Body of pancreas (tissue), 4 donors: ENCODE results near the gene COL5A1. TPM values are rescaled to one million over a fixed set of nuclear protein-coding genes. Genes with fewer than 3 reads are reported as not detected.

ENCODE experiments used
- ATAC-seq: fragments of 150-250 bp; one replicate; pipeline ENCODE4 v1.9.1; 2016
- DNase-seq, 4 donors: peaks; one replicate each; pipeline ENCODE4 v3.0.0-alpha.2; 2019
- H3K27ac ChIP-seq, 4 donors: fragments of 200-600 bp; sonication (generic); 1 replicate in 3 of 4; 2 replicates in 1 of 4; pipeline versions ENCODE4 v1.5.1 to v1.6.1; 2016 to 2019; ENCODE audit warnings: mild to moderate bottlenecking in 1 of 4, mixed read lengths in 1 of 4, moderate library complexity in 1 of 4
- H3K27me3 ChIP-seq, 2 donors: fragments of 200-600 bp; sonication (generic); one replicate each; pipeline ENCODE4 v1.6.0; 2016; ENCODE audit warnings: mild to moderate bottlenecking in 1 of 2
- H3K36me3 ChIP-seq, 2 donors: fragments of 200-600 bp; sonication (generic); replicated peaks in 1 of 2; 2 replicates each; pipeline ENCODE4 v1.5.1; 2016; ENCODE audit warnings: low read depth in 2 of 2; ENCODE audit not compliant: insufficient read depth in 1 of 2
- H3K4me1 ChIP-seq: fragments of 200-600 bp; sonication (generic); one replicate; pipeline ENCODE4 v1.6.0; 2016
- H3K4me3 ChIP-seq, 2 donors: fragments of 200-600 bp; sonication (generic); 1 replicate in 1 of 2; 2 replicates in 1 of 2; pipeline ENCODE4 v1.5.1; 2016 to 2019
- H3K9me3 ChIP-seq, 3 donors: fragments of 200-600 bp; sonication (generic); 1 replicate in 2 of 3; 2 replicates in 1 of 3; pipeline ENCODE4 v1.5.1; 2016
- CTCF ChIP-seq, 7 experiments: fragments of 450-650 bp in 4 of 7; fragments of 200-600 bp in 3 of 7; sonication (generic) in 3 of 7; IDR thresholded peaks; one replicate each; pipeline ENCODE4 v1.5.1; 2016 to 2019; ENCODE audit warnings: antibody characterized with exemption in 7 of 7
- POLR2A ChIP-seq, 3 donors: fragments of 450-650 bp; IDR thresholded peaks; one replicate each; pipeline ENCODE4 v1.6.1; 2016; ENCODE audit warnings: antibody characterized with exemption in 3 of 3, mild to moderate bottlenecking in 2 of 3
- WGBS, 2 donors: methylation state at CpG; one replicate each; pipeline ENCODE4 v1.1.5; 2017; 5-methylcytosine and 5-hydroxymethylcytosine counted together
- intact Hi-C: fragments of 100-400 bp; cut with DNase I; formaldehyde crosslinking; loops from one replicate; pipeline ENCODE4 v1.15.1; 2023
- total RNA-seq, 2 donors: library from RNA; depleted of rRNA; stranded (reverse); fragments of >200 nt; gene quantifications; one replicate each; pipeline ENCODE4 v1.1.0, GENCODE V29; 2016

Gene COL5A1
- total RNA-seq, 2 donors from 2014 or later, result 7.0 to 14.5 TPM

DNA sequence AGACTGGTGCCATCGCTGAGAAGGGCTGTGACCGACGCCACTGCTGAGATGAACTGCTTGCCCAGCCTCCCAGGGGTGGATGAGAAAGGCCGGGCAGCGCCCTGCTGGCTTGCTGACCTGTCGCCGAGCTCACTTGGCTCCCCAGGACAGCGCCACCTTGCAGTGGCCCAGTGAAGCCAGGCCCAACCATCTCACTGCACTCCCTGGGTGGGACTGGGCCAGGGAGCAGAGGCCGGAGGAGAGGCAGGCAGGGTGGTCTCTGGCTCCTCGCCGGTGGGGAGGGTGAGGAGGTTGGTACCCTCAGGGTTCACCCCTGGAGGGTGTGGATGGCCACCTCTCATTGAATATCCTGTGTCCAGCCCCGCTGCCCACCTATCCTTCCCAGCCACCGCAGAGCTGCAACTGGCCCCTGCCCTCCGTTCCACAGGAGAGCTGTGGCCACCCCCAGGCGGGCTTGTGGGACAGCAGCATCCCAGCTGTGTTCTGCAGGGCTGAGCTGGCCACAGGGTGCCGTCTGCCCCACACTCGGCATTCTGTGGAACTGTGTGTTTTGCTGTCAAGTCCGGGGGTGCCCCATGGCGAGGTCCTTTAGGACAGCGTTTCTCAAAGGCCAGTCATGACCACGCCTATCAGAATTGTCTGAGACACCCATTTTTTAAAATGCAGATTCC, 198.0 kb downstream of the COL5A1 start:
- TF ChIP-seq POLR2A (IDR thresholded peaks at IDR 0.05) (no peak), CTCF (IDR thresholded peaks at IDR 0.05) (no peak)
- no peak overlapping the region for H3K27ac ChIP-seq
- WGBS, 2 donors, result 55 to 73% methylated on average over 6 to 21 of the region's 21 CpGs
- H3K4me1 ChIP-seq, result no peaks in the 10 kb centered on the region
- DNase-seq, result no peak
- intact Hi-C loops, result no loop called here
- H3K36me3 ChIP-seq, result no peaks in the 10 kb centered on the region
- no peak for ATAC-seq
- H3K27me3 ChIP-seq, result no peaks in the 10 kb centered on the region
- H3K9me3 ChIP-seq, result no peaks in the 10 kb centered on the region
- no peak overlapping the region for H3K4me3 ChIP-seq

GRCh38 chr9:134840511-134840910, 198.9 kb downstream of the COL5A1 start:
- 51 to 75% methylated on average over 9 to 12 of the region's 12 CpGs for WGBS, 2 donors
- no peak for TF ChIP-seq CTCF (IDR thresholded peaks at IDR 0.05)
- TF ChIP-seq POLR2A (IDR thresholded peaks at IDR 0.05), result no peak
- Histone ChIP-seq H3K36me3 (no peaks in the 10 kb centered on the region), H3K27ac (no peak overlapping the region), H3K4me3 (no peak overlapping the region), H3K9me3 (no peaks in the 10 kb centered on the region), H3K27me3 (no peaks in the 10 kb centered on the region), H3K4me1 (no peaks in the 10 kb centered on the region)
- ATAC-seq (no peak), DNase-seq (no peak)
- intact Hi-C loops, result no loop called here

DNA sequence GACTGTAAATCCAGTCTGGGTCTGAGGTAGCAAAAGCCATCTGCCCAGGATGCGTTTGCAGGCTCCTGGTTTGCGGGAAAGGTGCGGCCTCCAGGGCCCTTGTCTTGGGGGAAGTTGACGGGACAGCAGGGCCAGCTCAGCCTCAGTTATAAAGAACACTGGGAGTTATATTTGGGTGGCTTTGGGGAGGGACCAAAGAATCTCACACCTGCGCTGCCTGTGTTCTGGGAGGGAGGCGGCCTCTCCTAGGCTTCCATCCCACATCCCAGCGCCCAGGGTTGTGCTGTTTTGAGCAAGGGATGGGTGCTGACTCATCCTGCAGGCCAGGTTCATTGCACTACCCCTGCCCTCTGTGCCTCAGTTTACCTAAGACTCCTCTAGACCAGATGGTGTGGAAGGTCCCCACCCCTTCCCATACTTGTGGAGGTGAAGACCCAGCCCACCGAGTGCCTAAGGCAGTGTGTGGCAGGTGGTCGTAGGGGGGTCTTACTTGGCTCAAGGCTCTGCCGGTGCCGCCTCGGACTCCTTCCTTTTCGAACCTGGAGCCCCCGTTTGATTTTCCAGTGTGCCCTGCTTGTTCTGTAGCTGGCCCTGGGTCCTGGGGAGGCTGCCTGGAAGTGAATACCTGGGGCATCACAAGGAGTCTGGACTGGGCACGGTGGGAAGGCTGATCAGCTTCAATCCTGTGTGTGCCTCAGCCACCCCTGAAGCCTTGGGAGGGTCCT, 199.7 kb downstream of the COL5A1 start:
- DNase-seq (no peak), ATAC-seq (no peak)
- Histone ChIP-seq H3K9me3 (no peaks in the 10 kb centered on the region), H3K27ac (no peak overlapping the region), H3K4me1 (no peaks in the 10 kb centered on the region), H3K27me3 (no peaks in the 10 kb centered on the region), H3K36me3 (no peaks in the 10 kb centered on the region), H3K4me3 (no peak overlapping the region)
- TF ChIP-seq POLR2A (IDR thresholded peaks at IDR 0.05), result no peak
- no peak for TF ChIP-seq CTCF (IDR thresholded peaks at IDR 0.05)
- WGBS, 2 donors, result 70 to 83% methylated on average over 8 to 15 of the region's 15 CpGs
- intact Hi-C loops, result no loop called here

DNA sequence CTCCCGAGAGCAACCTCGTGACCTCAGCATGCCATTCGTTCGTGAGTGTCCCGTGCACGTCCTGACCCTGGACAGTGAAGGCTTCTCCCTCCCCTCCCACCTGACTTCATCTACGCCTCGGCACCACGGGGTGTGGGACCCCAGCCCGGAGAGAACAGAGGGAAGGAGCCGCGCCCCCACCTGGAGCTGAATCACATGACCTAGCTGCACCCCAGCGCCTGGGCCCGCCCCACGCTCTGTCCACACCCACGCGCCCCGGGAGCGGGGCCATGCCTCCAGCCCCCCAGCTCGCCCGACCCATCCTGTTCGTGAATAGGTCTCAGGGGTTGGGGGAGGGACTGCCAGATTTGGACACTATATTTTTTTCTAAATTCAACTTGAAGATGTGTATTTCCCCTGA, 200.7 kb downstream of the COL5A1 start:
- no peaks in the 10 kb centered on the region for H3K9me3 ChIP-seq
- no peaks in the 10 kb centered on the region for H3K27me3 ChIP-seq
- no peak for DNase-seq
- no peaks in the 10 kb centered on the region for H3K4me1 ChIP-seq
- no peak overlapping the region for H3K27ac ChIP-seq
- TF ChIP-seq POLR2A (IDR thresholded peaks at IDR 0.05) (no peak), CTCF (IDR thresholded peaks at IDR 0.05) (no peak)
- intact Hi-C loops, result no loop called here
- WGBS, 2 donors, result 66 to 83% methylated on average over 20 to 22 of the region's 22 CpGs
- H3K4me3 ChIP-seq, result no peak overlapping the region
- no peak for ATAC-seq
- no peaks in the 10 kb centered on the region for H3K36me3 ChIP-seq
